SJCRH30 (cell line): ENCODE measurements around the gene PTPRE. TPM values are rescaled to one million over a fixed set of nuclear protein-coding genes. Genes with fewer than 3 reads are reported as not detected.

ENCODE experiments used
- DNase-seq, 2 experiments: peaks; one replicate each; pipeline ENCODE4 v3.0.0-alpha.2; 2015 to 2020
- H3K27ac ChIP-seq: fragments of 250-450 bp; sonication (Bioruptor Pico); 2 replicates; pipeline ENCODE4 v1.5.1; 2020; ENCODE audit warnings: mild to moderate bottlenecking, moderate library complexity
- H3K27me3 ChIP-seq: fragments of 250-450 bp; sonication (Bioruptor Pico); 2 replicates; pipeline ENCODE4 v1.5.1; 2020; ENCODE audit warnings: mild to moderate bottlenecking, moderate library complexity
- H3K36me3 ChIP-seq: fragments of 250-450 bp; sonication (Bioruptor Pico); 2 replicates; pipeline ENCODE4 v1.5.1; 2020; ENCODE audit warnings: mild to moderate bottlenecking, moderate library complexity
- H3K4me1 ChIP-seq: fragments of 250-450 bp; sonication (Bioruptor Pico); 2 replicates; pipeline ENCODE4 v1.5.1; 2020; ENCODE audit warnings: mild to moderate bottlenecking, moderate library complexity
- H3K4me3 ChIP-seq: fragments of 250-450 bp; sonication (Bioruptor Pico); 2 replicates; pipeline ENCODE4 v1.5.1; 2020; ENCODE audit warnings: mild to moderate bottlenecking, moderate library complexity
- H3K9me3 ChIP-seq: fragments of 250-450 bp; sonication (Bioruptor Pico); replicated peaks from 2 replicates; pipeline ENCODE4 v1.5.1; 2020; ENCODE audit warnings: mild to moderate bottlenecking, moderate library complexity
- total RNA-seq: library from RNA; depleted of rRNA; stranded (reverse); fragments of >200 nt; shearing (Covaris generic); gene quantifications from 2 replicates; pipeline ENCODE4 v1.2.3, GENCODE V29; 2014; rRNA removed

PTPRE gene, protein sequence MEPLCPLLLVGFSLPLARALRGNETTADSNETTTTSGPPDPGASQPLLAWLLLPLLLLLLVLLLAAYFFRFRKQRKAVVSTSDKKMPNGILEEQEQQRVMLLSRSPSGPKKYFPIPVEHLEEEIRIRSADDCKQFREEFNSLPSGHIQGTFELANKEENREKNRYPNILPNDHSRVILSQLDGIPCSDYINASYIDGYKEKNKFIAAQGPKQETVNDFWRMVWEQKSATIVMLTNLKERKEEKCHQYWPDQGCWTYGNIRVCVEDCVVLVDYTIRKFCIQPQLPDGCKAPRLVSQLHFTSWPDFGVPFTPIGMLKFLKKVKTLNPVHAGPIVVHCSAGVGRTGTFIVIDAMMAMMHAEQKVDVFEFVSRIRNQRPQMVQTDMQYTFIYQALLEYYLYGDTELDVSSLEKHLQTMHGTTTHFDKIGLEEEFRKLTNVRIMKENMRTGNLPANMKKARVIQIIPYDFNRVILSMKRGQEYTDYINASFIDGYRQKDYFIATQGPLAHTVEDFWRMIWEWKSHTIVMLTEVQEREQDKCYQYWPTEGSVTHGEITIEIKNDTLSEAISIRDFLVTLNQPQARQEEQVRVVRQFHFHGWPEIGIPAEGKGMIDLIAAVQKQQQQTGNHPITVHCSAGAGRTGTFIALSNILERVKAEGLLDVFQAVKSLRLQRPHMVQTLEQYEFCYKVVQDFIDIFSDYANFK
- 5.2 and 5.3 TPM in 2 replicates for total RNA-seq

DNA sequence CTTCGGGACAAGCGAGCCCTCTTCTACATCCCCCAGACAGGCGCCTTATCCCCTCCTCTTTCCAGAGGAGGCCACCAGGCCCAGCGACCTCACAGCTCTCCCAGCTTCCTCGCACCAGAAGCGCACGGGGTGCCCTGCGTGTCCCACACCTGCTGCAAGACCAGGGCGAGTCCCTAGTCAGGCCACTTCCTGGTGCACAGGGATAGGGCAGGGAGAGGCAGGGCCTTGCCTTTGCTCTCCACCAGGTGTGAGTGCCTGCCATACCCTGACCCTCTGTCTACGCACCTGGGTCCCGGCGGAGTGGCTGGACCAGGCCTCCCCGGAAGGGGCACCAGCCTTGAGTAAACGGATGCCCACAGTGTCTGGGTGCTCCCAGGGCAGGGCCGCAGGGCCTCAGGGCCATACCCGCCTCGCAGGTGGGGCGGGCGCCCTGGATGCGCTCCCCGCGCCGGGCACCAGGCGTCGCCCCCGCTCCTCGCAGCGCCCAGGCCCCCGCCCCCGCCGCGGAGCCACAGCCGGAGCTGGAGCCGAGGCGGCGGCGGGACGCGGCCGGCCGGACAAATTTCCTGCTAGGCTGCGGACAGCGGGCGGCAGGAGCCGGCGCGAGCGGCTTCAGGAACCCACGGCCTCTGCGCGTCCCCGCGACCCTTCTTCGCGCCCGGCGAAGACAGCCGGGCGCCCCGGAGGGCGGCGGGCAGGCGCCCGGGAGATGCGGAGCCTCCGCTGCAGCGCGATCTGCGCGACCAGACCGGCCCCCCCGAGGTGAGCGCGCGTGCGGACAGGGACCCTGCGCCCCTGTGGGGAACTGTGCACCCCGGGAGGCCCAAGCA lies at the start of gene PTPRE:
PTPRE (plus strand) TSS at position 556 of the 830 bp plus-strand sequence. CDS start 133,779 bp downstream, outside the sequence.
- H3K27ac ChIP-seq: no peak within 1 kb of the TSS
- no peak for DNase-seq

DNA sequence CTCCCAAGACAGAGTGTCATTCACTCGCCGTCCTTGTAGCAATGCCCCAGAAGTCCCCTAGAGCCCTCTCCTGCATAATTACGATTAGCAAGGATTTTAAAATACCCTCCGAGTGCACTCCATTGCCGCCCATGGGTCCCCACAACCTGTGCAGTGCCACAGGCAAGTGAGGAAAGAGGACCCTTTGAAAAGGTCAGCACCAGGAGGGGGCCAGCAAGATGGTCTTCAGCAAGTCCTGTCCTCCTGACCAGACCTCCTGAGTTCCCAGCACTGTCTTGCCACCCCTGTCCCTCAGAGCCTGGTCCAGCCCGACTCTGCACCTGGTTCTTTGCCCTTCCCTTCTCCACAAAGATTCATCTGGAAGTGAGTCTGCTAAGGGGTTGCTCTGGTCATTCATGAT lies 46.3 kb upstream of the PTPRE start:
- Histone ChIP-seq H3K36me3 (no peaks in the 10 kb centered on the region), H3K4me1 (no peaks in the 10 kb centered on the region), H3K27ac (no peak overlapping the region), H3K27me3 (no peaks in the 10 kb centered on the region), H3K9me3 (no peaks in the 10 kb centered on the region), H3K4me3 (no peak overlapping the region)
- no peak for DNase-seq

More for the DNA sequence above, at the start of gene PTPRE:
- no peaks in the 10 kb centered on the region for H3K9me3 ChIP-seq
- H3K4me1 ChIP-seq: no peaks in the 10 kb centered on the region
- H3K27me3 ChIP-seq: no peaks in the 10 kb centered on the region
- H3K4me3 ChIP-seq: no peak within 1 kb of the TSS
- no peaks in the 10 kb centered on the region for H3K36me3 ChIP-seq

DNA sequence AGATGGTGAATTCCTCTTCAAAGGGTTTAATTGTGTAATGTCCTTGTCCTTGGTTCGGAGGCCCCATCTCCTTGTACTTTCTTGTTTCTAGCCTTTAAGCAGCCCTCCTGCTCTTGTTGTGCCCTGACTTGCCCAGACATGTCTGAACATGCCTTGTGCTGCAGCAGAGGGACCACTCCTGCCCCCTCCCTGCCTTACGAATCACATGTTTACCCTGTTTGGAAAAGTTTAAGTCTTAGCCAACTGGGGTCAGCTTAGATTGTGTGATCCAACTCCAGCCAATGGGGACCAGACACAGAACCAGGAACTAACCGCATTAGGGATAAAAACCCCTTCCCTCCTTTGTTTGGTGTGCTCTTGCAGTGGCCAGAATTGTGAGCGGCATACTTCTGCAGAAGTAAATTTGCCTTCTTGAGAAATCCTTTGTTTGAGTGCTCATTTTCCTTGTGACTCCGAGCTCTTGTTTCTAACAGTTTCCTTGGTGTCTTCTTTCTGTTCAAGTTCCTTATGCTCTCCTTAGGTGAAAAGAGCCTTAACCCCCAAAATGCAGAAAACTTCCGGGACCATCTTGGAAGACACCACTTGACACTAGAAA lies 43.6 kb upstream of the PTPRE start:
- H3K4me1 ChIP-seq: no peaks in the 10 kb centered on the region
- DNase-seq: no peak
- no peak overlapping the region for H3K27ac ChIP-seq

DNA sequence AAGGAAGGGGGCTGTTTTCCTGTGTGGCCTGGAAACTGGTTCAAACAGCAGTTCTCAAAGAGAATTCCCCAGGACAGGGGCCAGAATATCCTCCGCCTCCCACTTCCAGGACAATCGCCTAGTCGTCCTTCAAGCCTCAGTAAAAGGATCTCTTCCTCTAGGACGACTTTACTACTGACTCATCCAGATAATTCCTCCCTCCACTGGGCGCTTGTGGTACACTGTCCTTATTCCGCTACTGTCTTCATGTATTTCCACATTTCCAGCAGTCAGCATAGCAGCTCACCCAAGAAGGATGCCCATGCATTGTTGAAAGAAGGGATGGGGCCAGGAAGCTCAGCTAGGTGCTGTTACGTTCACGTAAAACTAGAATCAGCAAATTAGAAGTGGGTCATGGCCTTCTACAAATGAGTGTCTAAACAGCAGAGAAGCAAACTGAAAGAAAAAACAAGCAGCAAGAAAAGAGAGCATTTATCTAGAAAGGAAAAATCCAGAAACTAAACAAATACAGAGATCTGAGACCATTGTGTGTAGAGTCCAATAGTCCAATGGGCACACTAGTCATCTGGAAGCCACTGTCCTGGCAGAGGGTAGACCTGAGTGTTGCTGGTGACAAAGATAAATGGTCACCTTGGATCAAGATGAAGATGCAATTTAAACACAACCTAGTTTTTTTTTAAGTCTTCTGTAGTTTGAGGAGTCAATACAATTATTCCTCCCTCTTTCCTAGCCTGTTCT lies 40.5 kb upstream of the PTPRE start:
- Histone ChIP-seq H3K27me3 (0 out of 2 replicates have a peak, but pooled peaks cover 3% of the 10 kb centered on the region), H3K9me3 (no peaks in the 10 kb centered on the region), H3K36me3 (no peaks in the 10 kb centered on the region), H3K4me1 (no peaks in the 10 kb centered on the region), H3K4me3 (no peak overlapping the region), H3K27ac (no peak overlapping the region)
- DNase-seq: no peak

More for the DNA sequence above, 43.6 kb upstream of the PTPRE start:
- H3K9me3 ChIP-seq: no peaks in the 10 kb centered on the region
- no peaks in the 10 kb centered on the region for H3K36me3 ChIP-seq
- no peaks in the 10 kb centered on the region for H3K27me3 ChIP-seq
- H3K4me3 ChIP-seq: no peak overlapping the region

DNA sequence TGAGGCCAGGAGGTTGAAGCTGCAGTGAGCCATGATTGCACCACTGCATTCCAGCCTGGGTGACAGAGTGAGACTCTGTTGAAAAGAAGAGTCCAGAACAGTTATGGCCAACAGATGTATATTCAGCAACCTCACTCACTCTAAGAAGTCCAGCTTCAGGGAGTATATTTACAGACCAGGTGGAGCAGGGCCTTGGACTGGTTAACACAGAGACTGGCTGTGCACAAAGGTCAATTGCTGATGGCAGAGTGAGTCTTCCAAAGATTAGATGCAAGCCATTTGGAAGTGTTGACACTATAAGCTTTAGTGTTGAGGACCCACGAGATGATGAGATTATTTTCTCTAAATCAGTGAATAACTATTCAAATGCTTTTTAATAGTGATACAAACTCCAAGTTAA lies 39.1 kb upstream of the PTPRE start:
- no peaks in the 10 kb centered on the region for H3K4me1 ChIP-seq
- no peaks in the 10 kb centered on the region for H3K36me3 ChIP-seq
- H3K27ac ChIP-seq: no peak overlapping the region
- H3K9me3 ChIP-seq: no peaks in the 10 kb centered on the region
- H3K4me3 ChIP-seq: no peak overlapping the region
- no peak for DNase-seq
- H3K27me3 ChIP-seq: 0 out of 2 replicates have a peak, but pooled peaks cover 3% of the 10 kb centered on the region

DNA sequence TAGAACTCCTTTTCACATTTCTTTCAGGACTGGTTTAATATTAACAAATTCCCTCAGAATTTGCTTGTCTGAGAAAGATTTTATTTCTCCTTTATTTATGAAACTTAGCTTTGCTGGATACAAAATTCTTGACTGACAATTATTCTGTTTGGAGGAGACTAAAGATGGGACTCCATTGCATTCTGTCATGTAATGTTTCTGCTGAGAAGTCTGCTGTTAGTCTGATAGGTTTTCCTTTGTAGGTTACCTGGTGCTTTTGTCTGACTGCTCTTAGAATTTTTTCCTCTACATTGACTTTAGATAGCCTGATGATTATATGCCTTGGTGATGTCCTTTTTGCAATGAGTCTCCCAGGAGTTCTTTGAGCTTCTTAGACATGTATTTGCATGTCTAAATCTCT lies 37.6 kb upstream of the PTPRE start:
- no peak overlapping the region for H3K4me3 ChIP-seq
- H3K27me3 ChIP-seq: peaks cover 3% of the 10 kb centered on the region
- no peaks in the 10 kb centered on the region for H3K36me3 ChIP-seq
- no peak overlapping the region for H3K27ac ChIP-seq
- no peak for DNase-seq
- no peaks in the 10 kb centered on the region for H3K9me3 ChIP-seq
- no peaks in the 10 kb centered on the region for H3K4me1 ChIP-seq

DNA sequence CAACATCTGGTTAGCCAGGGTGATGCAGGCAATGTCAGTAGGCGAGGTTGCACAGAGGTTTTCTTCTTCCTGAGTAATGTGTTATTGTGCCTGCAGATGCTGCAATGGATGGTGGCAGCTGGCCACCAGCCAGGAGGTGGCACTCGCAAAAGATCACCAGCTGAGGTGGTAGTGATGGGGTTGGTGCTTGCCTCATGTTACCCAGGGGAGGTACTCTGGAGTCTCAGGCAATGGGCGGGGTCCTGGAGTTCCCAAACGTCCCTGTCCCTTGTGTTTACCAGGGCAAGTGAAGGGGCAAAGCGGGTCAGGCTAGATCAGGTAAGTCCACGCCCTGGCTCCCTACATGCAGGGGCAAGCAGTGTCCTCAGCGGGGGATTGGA lies 35.3 kb upstream of the PTPRE start:
- H3K27ac ChIP-seq: no peak overlapping the region
- H3K4me1 ChIP-seq: no peaks in the 10 kb centered on the region
- H3K4me3 ChIP-seq: no peak overlapping the region
- H3K27me3 ChIP-seq: peaks cover 3% of the 10 kb centered on the region
- H3K9me3 ChIP-seq: no peaks in the 10 kb centered on the region
- H3K36me3 ChIP-seq: no peaks in the 10 kb centered on the region
- no peak for DNase-seq

DNA sequence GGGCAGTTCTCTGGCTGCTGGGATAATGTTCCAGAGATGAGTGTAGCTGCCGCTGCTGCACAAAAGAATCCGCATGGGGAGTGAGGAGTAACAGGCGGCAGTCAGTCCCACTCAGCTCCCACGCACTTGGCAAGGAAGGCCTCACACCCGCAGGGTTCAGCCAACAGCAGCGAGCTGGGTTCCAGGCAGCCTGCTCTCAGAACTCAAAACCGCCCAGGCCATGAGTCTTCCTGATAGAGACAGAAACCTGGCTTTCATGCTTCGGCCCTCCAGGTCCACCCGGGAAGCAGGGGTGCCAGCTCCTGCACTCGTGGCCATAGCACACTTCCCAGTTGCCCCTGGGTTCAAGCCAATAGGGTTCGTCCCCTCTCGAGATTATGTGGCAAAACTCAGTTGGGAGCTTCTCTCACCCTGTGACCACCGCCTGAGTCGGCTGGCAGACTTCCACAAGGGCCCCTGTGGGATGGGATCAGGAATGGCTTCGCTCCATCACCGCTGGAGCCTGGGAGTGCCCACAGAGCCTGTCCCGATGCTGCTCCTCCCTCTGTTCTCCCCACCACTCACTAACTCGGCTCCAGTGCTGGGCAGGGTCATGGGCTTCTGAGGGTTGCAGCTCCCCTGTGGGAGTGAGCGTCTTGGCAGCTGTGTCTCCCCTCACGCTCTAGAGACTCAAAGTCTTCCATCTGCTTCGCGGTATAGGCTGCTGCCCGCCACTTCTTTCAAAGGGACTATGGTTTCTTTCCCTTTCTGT lies 34.7 kb upstream of the PTPRE start:
- no peaks in the 10 kb centered on the region for H3K9me3 ChIP-seq
- H3K4me3 ChIP-seq: no peak overlapping the region
- no peak overlapping the region for H3K27ac ChIP-seq
- H3K36me3 ChIP-seq: no peaks in the 10 kb centered on the region
- DNase-seq: peak in 1 of 2 experiments; percentile 6
- peaks cover 3% of the 10 kb centered on the region for H3K27me3 ChIP-seq
- H3K4me1 ChIP-seq: no peaks in the 10 kb centered on the region

DNA sequence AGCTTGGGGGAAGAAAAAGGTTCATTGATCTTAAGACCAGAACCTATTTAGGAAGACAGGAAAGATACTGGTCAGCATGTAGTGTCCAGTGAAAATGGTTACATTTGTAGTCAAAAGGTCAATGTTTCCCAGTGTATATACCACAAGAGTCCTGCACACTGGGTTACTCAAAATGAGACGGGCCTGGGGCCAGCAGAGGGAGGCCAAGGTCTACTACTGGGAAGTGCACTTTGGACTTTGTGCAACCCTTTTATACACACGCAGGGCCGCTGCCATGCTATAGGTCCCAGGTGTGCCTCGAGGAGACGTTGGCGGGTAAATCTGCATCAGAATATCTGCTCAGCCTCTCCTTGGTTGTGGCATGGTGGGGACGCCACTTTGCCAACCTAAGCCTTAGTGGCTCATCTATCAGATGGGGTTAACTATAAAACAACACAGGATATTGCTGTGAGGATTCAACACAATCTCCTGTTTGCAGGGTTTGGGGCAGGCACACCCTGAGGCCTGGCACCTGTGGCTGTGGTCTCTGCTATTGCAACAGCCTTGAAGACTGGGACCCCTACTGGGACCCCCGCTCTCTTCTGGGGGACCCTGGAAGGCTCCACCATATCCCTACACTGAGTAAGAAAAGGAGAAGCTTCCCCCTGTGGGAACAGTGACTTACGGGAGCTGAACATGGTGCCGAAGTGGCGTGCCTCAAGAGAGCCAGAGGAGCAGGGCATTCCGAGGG lies 33.9 kb upstream of the PTPRE start:
- peak in 1 of 2 experiments; percentile 20 for DNase-seq
- H3K4me3 ChIP-seq: no peak overlapping the region
- peaks cover 3% of the 10 kb centered on the region for H3K27me3 ChIP-seq
- H3K27ac ChIP-seq: no peak overlapping the region
- no peaks in the 10 kb centered on the region for H3K36me3 ChIP-seq
- H3K9me3 ChIP-seq: no peaks in the 10 kb centered on the region
- no peaks in the 10 kb centered on the region for H3K4me1 ChIP-seq

DNA sequence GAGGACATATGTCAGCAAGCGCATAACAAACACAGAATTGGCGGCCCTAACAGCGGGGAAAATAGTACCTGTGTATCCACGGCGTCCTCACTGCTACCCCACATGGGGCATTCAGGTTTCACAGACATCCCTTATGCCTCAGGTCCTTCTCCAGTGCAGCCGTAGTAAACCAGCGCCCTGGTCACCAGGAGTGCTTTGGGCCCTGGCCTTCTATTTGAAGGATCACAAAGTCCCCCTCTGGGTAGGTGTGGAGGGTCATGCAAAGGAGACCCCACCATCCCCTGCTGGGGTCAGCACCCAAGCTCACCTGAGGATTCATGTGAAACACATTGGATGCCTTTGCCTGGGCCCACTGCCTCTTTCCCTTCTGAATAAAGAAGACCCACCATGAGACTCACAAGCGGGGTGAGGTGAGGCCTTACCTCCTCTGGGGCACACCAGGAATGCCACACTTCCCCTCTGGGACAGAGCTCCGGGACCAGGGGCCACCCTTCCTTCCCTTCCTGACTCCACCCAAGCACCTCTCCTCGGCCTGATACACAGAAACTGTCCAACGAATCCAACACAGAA lies 32.9 kb upstream of the PTPRE start:
- Histone ChIP-seq H3K27ac (no peak overlapping the region), H3K4me3 (no peak overlapping the region), H3K9me3 (no peaks in the 10 kb centered on the region), H3K36me3 (no peaks in the 10 kb centered on the region), H3K4me1 (no peaks in the 10 kb centered on the region), H3K27me3 (peaks cover 3% of the 10 kb centered on the region)
- DNase-seq: no peak

DNA sequence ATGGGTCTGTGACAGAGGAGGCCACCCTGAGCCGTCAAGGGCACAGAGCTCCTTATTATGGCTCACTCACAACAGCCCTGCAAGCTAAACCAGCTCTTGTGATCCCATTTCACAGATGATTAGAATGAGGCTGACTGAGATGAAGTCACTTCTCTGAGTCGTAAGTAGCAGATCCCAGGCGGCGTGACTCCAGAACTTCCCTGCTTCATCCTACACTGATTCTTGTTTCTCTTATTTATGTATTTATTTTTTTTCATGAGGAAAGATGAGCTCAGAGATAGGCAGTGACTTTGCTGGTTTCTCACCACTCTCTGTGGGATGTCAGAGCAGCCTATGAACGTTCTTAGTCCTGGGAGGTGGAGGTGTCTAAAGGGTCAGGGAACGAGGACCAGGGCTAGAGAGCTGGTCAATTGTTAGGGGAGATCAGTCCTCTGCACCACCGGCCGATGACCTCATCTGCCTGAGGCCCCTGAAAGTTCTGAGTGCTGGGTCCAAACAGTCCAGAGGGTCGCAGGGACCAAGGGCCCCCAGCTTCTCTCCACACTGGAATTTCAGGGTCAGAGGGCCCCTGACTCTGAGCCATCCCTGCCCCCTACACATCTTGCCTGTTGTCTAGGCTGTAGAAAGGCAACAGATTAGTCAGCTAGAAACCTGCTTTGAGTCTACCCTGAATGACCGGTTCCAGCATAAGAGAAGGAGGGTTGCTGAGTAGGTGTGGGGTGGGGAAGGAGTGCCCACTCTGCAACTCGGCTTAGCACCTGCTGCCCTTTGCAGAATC lies 32.0 kb upstream of the PTPRE start:
- no peaks in the 10 kb centered on the region for H3K9me3 ChIP-seq
- no peaks in the 10 kb centered on the region for H3K36me3 ChIP-seq
- H3K4me3 ChIP-seq: no peak overlapping the region
- peaks cover 3% of the 10 kb centered on the region for H3K27me3 ChIP-seq
- no peaks in the 10 kb centered on the region for H3K4me1 ChIP-seq
- no peak overlapping the region for H3K27ac ChIP-seq
- DNase-seq: no peak

DNA sequence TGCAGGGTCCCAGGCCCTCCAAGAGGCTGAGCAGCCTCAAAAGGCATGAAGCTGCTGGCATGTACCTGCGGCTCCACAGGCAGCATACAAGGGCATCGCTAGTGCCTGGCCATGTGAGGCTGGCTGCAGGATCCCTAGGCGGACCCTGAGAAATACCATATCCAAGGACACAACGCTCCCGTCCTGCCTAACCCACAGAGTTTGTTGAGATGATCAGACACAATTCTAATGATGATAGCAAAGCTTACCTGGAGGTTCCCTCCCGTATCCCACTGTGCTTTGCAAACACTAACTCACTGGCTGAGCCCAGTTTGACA lies 31.5 kb upstream of the PTPRE start:
- Histone ChIP-seq H3K9me3 (no peaks in the 10 kb centered on the region), H3K27ac (no peak overlapping the region), H3K36me3 (no peaks in the 10 kb centered on the region), H3K27me3 (no peaks in the 10 kb centered on the region; the same call in none of the 2 replicates), H3K4me1 (no peaks in the 10 kb centered on the region), H3K4me3 (no peak overlapping the region)
- no peak for DNase-seq
